ENCODE measurements around the gene PCDHB11. TPM values are rescaled to one million over a fixed set of nuclear protein-coding genes. Genes with fewer than 3 reads are reported as not detected.
"Not testable (repeated sequence)": the region's sequence is repeated elsewhere in the genome, so short reads cannot be mapped to it uniquely, and the experiment has no call there.

Gene PCDHB11
- total RNA-seq (not detected), polyA plus RNA-seq (not detected), total RNA-seq (not detected)

DNA sequence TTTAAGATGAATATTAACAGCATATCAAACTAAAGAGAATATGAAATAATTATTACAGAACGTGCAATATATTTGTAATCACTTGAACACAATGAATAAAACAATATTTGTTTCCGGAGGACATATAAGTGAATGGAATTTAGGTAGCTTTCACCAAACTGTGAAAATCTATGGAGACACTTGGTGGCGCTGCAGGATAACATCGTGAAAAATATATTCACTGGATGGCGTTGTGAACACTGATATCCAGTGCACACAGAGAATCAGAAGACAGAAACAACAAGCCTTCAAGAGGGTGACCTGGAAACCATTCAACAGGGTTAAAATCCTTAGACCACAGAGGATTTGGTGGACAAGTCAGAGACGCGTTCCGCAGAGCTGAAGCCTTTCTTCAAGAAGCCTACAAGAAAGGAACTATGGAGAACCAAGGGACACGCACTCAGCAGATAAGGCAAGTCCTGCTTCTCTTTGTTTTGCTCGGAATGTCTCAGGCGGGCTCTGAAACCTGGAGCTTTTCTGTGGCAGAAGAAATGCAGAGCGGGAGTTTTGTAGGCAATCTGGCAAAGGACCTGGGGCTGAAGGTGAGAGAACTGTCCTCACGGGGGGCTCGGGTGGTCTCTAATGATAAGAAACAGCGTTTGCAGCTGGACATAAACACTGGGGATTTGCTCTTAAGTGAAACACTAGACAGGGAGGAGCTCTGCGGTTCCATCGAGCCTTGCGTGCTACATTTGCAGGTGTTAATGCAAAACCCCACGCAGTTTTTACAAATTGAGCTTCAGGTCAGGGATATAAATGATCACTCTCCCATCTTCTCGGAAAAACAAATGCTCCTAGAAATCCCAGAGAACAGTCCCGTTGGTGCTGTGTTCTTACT is at the start of gene PCDHB11:
Gene PCDHB11 (plus strand): TSS at position 269 of the 877 bp plus-strand sequence. CDS start 148 bp downstream, at position 417.
- Histone ChIP-seq H3K4me3 (ENCODE audit: low read length) (no peak within 1 kb of the TSS), H3K27me3 (ENCODE audit: control insufficient read depth in 2 of 2, insufficient read depth in 2 of 2, low read length in 2 of 2) (no peaks in the 10 kb centered on the region), H3K4me1 (ENCODE audit: control insufficient read depth in 2 of 2, insufficient read depth in 2 of 2, low read length in 2 of 2) (no peaks in the 10 kb centered on the region), H3K36me3 (ENCODE audit: control insufficient read depth in 2 of 3, insufficient read depth in 3 of 3, low read length in 3 of 3) (no peaks in the 10 kb centered on the region), H3K27ac (ENCODE audit: low read depth, low read length) (no peak within 1 kb of the TSS), H3K9me3 (ENCODE audit: control insufficient read depth in 2 of 3, low read length in 3 of 3) (peaks cover 0 to 21% (median 0%) of the 10 kb centered on the region in 3 experiments)
- intact Hi-C loops (cut with micrococcal nuclease), result no loop called here
- H3K27ac Mint-ChIP-seq, result no peak within 1 kb of the TSS
- no peak for ATAC-seq
- CTCF ChIA-PET, result no interaction called here
- H3K9me3 Mint-ChIP-seq, result peaks cover 0 to 87% (median 44%) of the 10 kb centered on the region in 11 donors
- H3K36me3 Mint-ChIP-seq, result peaks cover 0 to 48% (median 3%) of the 10 kb centered on the region in 5 donors
- H3K4me1 Mint-ChIP-seq, result no peaks in the 10 kb centered on the region
- no peak for DNase-seq
- POLR2A ChIA-PET, result no interaction called here
- no peak within 1 kb of the TSS for H3K4me3 Mint-ChIP-seq
- H3K27me3 Mint-ChIP-seq, result peaks cover 0 to 77% (median 57%) of the 10 kb centered on the region in 5 donors

DNA sequence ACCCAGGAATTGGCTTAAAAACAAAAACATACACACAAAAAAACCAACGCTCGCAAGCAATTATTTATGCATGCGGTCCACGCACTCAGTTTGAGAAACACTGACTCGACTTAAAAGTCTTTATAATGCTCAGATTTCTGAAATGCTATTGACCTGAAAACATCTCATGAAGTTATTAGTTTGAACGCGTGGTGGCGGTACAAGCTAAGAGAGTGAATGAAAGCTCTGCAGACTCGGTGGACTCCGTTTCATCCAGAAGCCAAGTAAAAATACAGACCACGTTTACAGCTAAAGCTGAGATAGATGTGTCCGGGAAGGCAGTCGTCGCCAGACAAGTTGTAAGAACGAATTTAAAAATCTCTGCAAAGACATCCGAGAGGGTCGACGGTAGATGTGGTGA is 49.6 kb upstream of the PCDHB11 start, which contains the start of gene PCDHB6:
Gene PCDHB6 (plus strand): TSS at position 246 of the 400 bp plus-strand sequence. CDS start 201 bp downstream, outside the sequence.
- H3K4me1 ChIP-seq (ENCODE audit: control insufficient read depth in 2 of 2, insufficient read depth in 2 of 2, low read length in 2 of 2), result no peaks in the 10 kb centered on the region
- ATAC-seq (no peak), DNase-seq (no peak)
- peaks cover 0 to 10% of the 10 kb centered on the region in 2 donors for H3K27me3 ChIP-seq (ENCODE audit: control insufficient read depth in 2 of 2, insufficient read depth in 2 of 2, low read length in 2 of 2)
- H3K4me1 Mint-ChIP-seq, result peaks cover 0 to 6% (median 5%) of the 10 kb centered on the region in 7 donors
- H3K27me3 Mint-ChIP-seq, result peaks cover 8 to 56% (median 55%) of the 10 kb centered on the region in 5 donors
- H3K9me3 ChIP-seq (ENCODE audit: control insufficient read depth in 2 of 3, low read length in 3 of 3), result no peaks in the 10 kb centered on the region
- no peak within 1 kb of the TSS for H3K27ac ChIP-seq (ENCODE audit: low read depth, low read length)
- H3K36me3 Mint-ChIP-seq, result peaks cover 0 to 16% (median 5%) of the 10 kb centered on the region in 5 donors
- ChIA-PET CTCF (no interaction called here), POLR2A (no interaction called here)
- H3K36me3 ChIP-seq (ENCODE audit: control insufficient read depth in 2 of 3, insufficient read depth in 3 of 3, low read length in 3 of 3), result no peaks in the 10 kb centered on the region
- intact Hi-C loops (cut with micrococcal nuclease), result no loop called here
- H3K27ac Mint-ChIP-seq, result peak within 1 kb of the TSS in 1 of 9 donors; percentile 20
- H3K9me3 Mint-ChIP-seq, result peaks cover 5 to 52% (median 31%) of the 10 kb centered on the region in 11 donors
- no peak within 1 kb of the TSS for H3K4me3 ChIP-seq (ENCODE audit: low read length)
- peak within 1 kb of the TSS in 7 of 10 donors; percentile 34 to 71 (median 50) for H3K4me3 Mint-ChIP-seq

DNA sequence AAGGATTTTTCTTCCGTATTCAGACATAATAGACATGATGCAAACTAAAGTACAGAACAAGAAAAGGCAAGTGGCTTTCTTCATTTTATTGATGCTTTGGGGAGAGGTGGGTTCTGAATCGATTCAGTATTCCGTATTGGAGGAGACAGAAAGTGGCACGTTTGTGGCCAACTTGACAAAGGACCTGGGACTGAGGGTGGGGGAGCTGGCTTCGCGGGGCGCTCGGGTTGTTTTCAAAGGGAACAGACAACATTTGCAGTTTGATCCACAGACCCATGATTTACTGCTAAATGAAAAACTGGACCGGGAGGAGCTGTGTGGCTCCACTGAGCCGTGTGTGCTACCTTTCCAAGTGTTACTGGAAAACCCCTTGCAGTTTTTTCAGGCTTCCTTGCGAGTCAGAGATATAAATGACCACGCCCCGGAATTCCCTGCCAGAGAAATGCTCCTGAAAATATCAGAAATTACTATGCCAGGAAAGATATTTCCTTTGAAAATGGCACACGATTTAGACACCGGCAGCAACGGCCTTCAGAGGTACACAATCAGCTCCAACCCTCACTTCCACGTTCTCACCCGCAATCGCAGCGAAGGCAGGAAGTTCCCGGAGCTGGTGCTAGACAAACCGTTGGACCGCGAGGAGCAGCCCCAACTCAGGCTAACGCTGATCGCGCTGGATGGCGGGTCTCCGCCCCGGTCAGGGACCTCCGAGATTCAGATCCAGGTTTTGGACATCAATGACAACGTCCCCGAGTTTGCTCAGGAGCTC is 49.0 kb upstream of the PCDHB11 start:
- ATAC-seq (no peak), DNase-seq (no peak)
- Mint-ChIP-seq H3K4me3 (peak overlapping the region in 5 of 10 donors; percentile 34 to 66 (median 50)), H3K27ac (peak overlapping the region in 1 of 9 donors; percentile 14), H3K27me3 (peaks cover 8 to 55% (median 54%) of the 10 kb centered on the region in 5 donors), H3K36me3 (peaks cover 0 to 16% (median 5%) of the 10 kb centered on the region in 5 donors), H3K4me1 (peaks cover 0 to 6% (median 5%) of the 10 kb centered on the region in 7 donors), H3K9me3 (peaks cover 5 to 58% (median 29%) of the 10 kb centered on the region in 11 donors)
- Histone ChIP-seq H3K27me3 (ENCODE audit: control insufficient read depth in 2 of 2, insufficient read depth in 2 of 2, low read length in 2 of 2) (peaks cover 0 to 10% of the 10 kb centered on the region in 2 donors), H3K9me3 (ENCODE audit: control insufficient read depth in 2 of 3, low read length in 3 of 3) (no peaks in the 10 kb centered on the region), H3K4me1 (ENCODE audit: control insufficient read depth in 2 of 2, insufficient read depth in 2 of 2, low read length in 2 of 2) (no peaks in the 10 kb centered on the region), H3K4me3 (ENCODE audit: low read length) (no peak overlapping the region), H3K36me3 (ENCODE audit: control insufficient read depth in 2 of 3, insufficient read depth in 3 of 3, low read length in 3 of 3) (no peaks in the 10 kb centered on the region), H3K27ac (ENCODE audit: low read depth, low read length) (no peak overlapping the region)
- ChIA-PET CTCF (no interaction called here), POLR2A (no interaction called here)
- intact Hi-C loops (cut with micrococcal nuclease), result no loop called here

DNA sequence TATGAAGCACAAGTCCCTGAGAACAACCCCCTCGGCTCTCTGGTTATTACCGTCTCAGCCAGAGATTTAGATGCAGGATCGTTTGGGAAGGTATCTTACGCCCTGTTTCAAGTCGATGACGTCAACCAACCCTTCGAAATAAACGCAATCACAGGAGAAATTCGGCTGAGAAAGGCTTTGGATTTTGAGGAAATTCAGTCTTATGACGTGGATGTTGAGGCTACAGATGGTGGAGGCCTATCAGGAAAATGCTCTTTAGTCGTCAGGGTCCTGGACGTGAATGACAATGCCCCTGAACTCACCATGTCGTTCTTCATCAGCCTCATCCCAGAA is 48.5 kb upstream of the PCDHB11 start:
- no peaks in the 10 kb centered on the region for H3K4me1 ChIP-seq (ENCODE audit: control insufficient read depth in 2 of 2, insufficient read depth in 2 of 2, low read length in 2 of 2)
- ChIA-PET CTCF (no interaction called here), POLR2A (no interaction called here)
- peaks cover 0 to 17% (median 5%) of the 10 kb centered on the region in 5 donors for H3K36me3 Mint-ChIP-seq
- H3K27me3 Mint-ChIP-seq, result peaks cover 8 to 61% (median 58%) of the 10 kb centered on the region in 5 donors
- H3K36me3 ChIP-seq (ENCODE audit: control insufficient read depth in 2 of 3, insufficient read depth in 3 of 3, low read length in 3 of 3), result no peaks in the 10 kb centered on the region
- peaks cover 0 to 10% of the 10 kb centered on the region in 2 donors for H3K27me3 ChIP-seq (ENCODE audit: control insufficient read depth in 2 of 2, insufficient read depth in 2 of 2, low read length in 2 of 2)
- peak overlapping the region in 1 of 9 donors; percentile 33 for H3K27ac Mint-ChIP-seq
- H3K4me1 Mint-ChIP-seq, result peaks cover 0 to 6% (median 5%) of the 10 kb centered on the region in 7 donors
- H3K27ac ChIP-seq (ENCODE audit: low read depth, low read length), result no peak overlapping the region
- no peak for DNase-seq
- peaks cover 5 to 64% (median 31%) of the 10 kb centered on the region in 11 donors for H3K9me3 Mint-ChIP-seq
- H3K4me3 Mint-ChIP-seq, result no peak overlapping the region
- H3K4me3 ChIP-seq (ENCODE audit: low read length), result no peak overlapping the region
- H3K9me3 ChIP-seq (ENCODE audit: control insufficient read depth in 2 of 3, low read length in 3 of 3), result no peaks in the 10 kb centered on the region
- intact Hi-C loops (cut with micrococcal nuclease), result no loop called here
- ATAC-seq, result no peak

DNA sequence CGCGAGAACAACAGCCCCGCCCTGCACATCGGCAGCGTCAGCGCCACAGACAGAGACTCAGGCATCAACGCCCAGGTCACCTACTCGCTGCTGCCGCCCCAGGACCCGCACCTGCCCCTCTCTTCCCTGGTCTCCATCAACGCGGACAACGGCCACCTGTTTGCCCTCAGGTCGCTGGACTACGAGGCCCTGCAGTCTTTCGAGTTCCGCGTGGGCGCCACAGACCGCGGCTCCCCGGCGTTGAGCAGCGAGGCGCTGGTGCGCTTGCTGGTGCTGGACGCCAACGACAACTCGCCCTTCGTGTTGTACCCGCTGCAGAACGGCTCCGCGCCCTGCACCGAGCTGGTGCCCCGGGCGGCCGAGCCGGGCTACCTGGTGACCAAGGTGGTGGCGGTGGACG is 47.8 kb upstream of the PCDHB11 start:
- H3K4me1 ChIP-seq (ENCODE audit: control insufficient read depth in 2 of 2, insufficient read depth in 2 of 2, low read length in 2 of 2); H3K4me3 Mint-ChIP-seq; H3K4me3 ChIP-seq (ENCODE audit: low read length); POLR2A ChIA-PET; intact Hi-C loops (cut with micrococcal nuclease); H3K36me3 ChIP-seq (ENCODE audit: control insufficient read depth in 2 of 3, insufficient read depth in 3 of 3, low read length in 3 of 3); H3K4me1 Mint-ChIP-seq; CTCF ChIA-PET; ATAC-seq; DNase-seq; H3K27ac ChIP-seq (ENCODE audit: low read depth, low read length); H3K9me3 ChIP-seq (ENCODE audit: control insufficient read depth in 2 of 3, low read length in 3 of 3): not testable (repeated sequence)
- Mint-ChIP-seq H3K9me3 (peaks cover 6 to 70% (median 38%) of the 10 kb centered on the region in 11 donors), H3K27me3 (peaks cover 8 to 67% (median 59%) of the 10 kb centered on the region in 5 donors), H3K36me3 (peaks cover 0 to 24% (median 5%) of the 10 kb centered on the region in 5 donors), H3K27ac (peak overlapping the region in 1 of 9 donors; percentile 23)
- H3K27me3 ChIP-seq (ENCODE audit: control insufficient read depth in 2 of 2, insufficient read depth in 2 of 2, low read length in 2 of 2), result peaks cover 0 to 10% of the 10 kb centered on the region in 2 donors

DNA sequence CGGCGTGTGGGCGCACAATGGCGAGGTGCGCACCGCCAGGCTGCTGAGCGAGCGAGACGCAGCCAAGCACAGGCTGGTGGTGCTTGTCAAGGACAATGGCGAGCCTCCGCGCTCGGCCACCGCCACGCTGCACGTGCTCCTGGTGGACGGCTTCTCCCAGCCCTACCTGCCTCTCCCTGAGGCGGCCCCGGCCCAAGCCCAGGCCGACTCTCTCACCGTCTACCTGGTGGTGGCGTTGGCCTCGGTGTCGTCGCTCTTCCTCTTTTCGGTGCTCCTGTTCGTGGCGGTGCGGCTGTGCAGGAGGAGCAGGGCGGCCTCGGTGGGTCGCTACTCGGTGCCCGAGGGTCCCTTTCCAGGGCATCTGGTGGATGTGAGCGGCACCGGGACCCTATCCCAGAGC is 47.3 kb upstream of the PCDHB11 start:
- peak overlapping the region in 1 of 9 donors; percentile 42 for H3K27ac Mint-ChIP-seq
- ATAC-seq; DNase-seq; CTCF ChIA-PET; H3K4me1 ChIP-seq (ENCODE audit: control insufficient read depth in 2 of 2, insufficient read depth in 2 of 2, low read length in 2 of 2); H3K4me1 Mint-ChIP-seq; H3K9me3 ChIP-seq (ENCODE audit: control insufficient read depth in 2 of 3, low read length in 3 of 3); H3K4me3 Mint-ChIP-seq; H3K4me3 ChIP-seq (ENCODE audit: low read length); H3K36me3 ChIP-seq (ENCODE audit: control insufficient read depth in 2 of 3, insufficient read depth in 3 of 3, low read length in 3 of 3); H3K27ac ChIP-seq (ENCODE audit: low read depth, low read length); intact Hi-C loops (cut with micrococcal nuclease); POLR2A ChIA-PET: not testable (repeated sequence)
- peaks cover 8 to 75% (median 43%) of the 10 kb centered on the region in 11 donors for H3K9me3 Mint-ChIP-seq
- peaks cover 0 to 26% (median 5%) of the 10 kb centered on the region in 5 donors for H3K36me3 Mint-ChIP-seq
- H3K27me3 Mint-ChIP-seq, result peaks cover 8 to 72% (median 63%) of the 10 kb centered on the region in 5 donors
- H3K27me3 ChIP-seq (ENCODE audit: control insufficient read depth in 2 of 2, insufficient read depth in 2 of 2, low read length in 2 of 2), result peaks cover 0 to 10% of the 10 kb centered on the region in 2 donors
